Tibial artery (tissue), 4 donors: Measurements from ENCODE around the gene SNX20.

ENCODE experiments used
- DNase-seq, 2 donors: peaks; one replicate each; pipeline ENCODE4 v3.0.0-alpha.2; 2019
- H3K27ac ChIP-seq, 2 donors: fragments of 200-600 bp; sonication (generic) in 1 of 2; 1 replicate in 1 of 2; 2 replicates in 1 of 2; pipeline ENCODE4 v1.5.1; 2018 to 2019; ENCODE audit warnings: mild to moderate bottlenecking in 1 of 2
- H3K27me3 ChIP-seq, 2 donors: fragments of 200-600 bp; sonication (generic) in 1 of 2; one replicate each; pipeline versions ENCODE4 v1.5.1 to v1.6.0; 2016 to 2019
- H3K36me3 ChIP-seq, 3 donors: fragments of 200-600 bp; sonication (generic) in 2 of 3; one replicate each; pipeline ENCODE4 v1.5.1; 2016 to 2019; ENCODE audit warnings: mild to moderate bottlenecking in 2 of 3
- H3K4me1 ChIP-seq, 4 donors: fragments of 200-600 bp; sonication (generic) in 2 of 4; 1 replicate in 3 of 4; 2 replicates in 1 of 4; pipeline ENCODE4 v1.5.1; 2016 to 2019
- H3K4me3 ChIP-seq, 2 donors: fragments of 200-600 bp; sonication (generic) in 1 of 2; 1 replicate in 1 of 2; 2 replicates in 1 of 2; pipeline ENCODE4 v1.5.1; 2018 to 2019; ENCODE audit warnings: mild to moderate bottlenecking in 2 of 2
- H3K9me3 ChIP-seq, 3 donors: fragments of 200-600 bp; sonication (generic) in 1 of 3; one replicate each; pipeline ENCODE4 v1.5.1; 2016 to 2019
- CTCF ChIP-seq, 2 experiments: fragments of 200-600 bp in 1 of 2; fragments of 450-650 bp in 1 of 2; IDR thresholded peaks; one replicate each; pipeline ENCODE4 v1.5.1; 2017 to 2019; ENCODE audit warnings: antibody characterized with exemption in 2 of 2, mild to moderate bottlenecking in 1 of 2, moderate library complexity in 1 of 2
- intact Hi-C: fragments of 100-400 bp; cut with DNase I; formaldehyde crosslinking; loops from one replicate; pipeline ENCODE4 v1.15.0; 2023; ENCODE audit warnings: low total_unique reads

Gene SNX20

GRCh38 chr16:50622643-50623369 lies 58.3 kb downstream of the SNX20 start:
- H3K9me3 ChIP-seq = no peaks in the 10 kb centered on the region
- TF ChIP-seq CTCF (IDR thresholded peaks at IDR 0.05) = no peak
- H3K36me3 ChIP-seq = peaks cover 26 to 40% (median 32%) of the 10 kb centered on the region in 3 donors
- H3K4me3 ChIP-seq = no peak overlapping the region
- no peak overlapping the region for H3K27ac ChIP-seq
- no peak for DNase-seq
- intact Hi-C loops = no loop called here
- peaks cover 0 to 32% (median 17%) of the 10 kb centered on the region in 4 donors for H3K4me1 ChIP-seq
- no peaks in the 10 kb centered on the region for H3K27me3 ChIP-seq

GRCh38 chr16:50622029-50622428 lies 59.1 kb downstream of the SNX20 start:
- intact Hi-C loops = no loop called here
- Histone ChIP-seq H3K9me3 (no peaks in the 10 kb centered on the region), H3K4me3 (no peak overlapping the region), H3K4me1 (peaks cover 0 to 32% (median 16%) of the 10 kb centered on the region in 4 donors), H3K27me3 (no peaks in the 10 kb centered on the region), H3K36me3 (peaks cover 31 to 40% (median 35%) of the 10 kb centered on the region in 3 donors), H3K27ac (no peak overlapping the region)
- DNase-seq = no peak
- no peak for TF ChIP-seq CTCF (IDR thresholded peaks at IDR 0.05)
